ENCODE results near the gene VIPR2.

Gene VIPR2

GRCh38 chr7:159119026-159119741 is 25.5 kb downstream of the VIPR2 start:
- DNase-seq (ENCODE audit: low read depth), result no peak

DNA sequence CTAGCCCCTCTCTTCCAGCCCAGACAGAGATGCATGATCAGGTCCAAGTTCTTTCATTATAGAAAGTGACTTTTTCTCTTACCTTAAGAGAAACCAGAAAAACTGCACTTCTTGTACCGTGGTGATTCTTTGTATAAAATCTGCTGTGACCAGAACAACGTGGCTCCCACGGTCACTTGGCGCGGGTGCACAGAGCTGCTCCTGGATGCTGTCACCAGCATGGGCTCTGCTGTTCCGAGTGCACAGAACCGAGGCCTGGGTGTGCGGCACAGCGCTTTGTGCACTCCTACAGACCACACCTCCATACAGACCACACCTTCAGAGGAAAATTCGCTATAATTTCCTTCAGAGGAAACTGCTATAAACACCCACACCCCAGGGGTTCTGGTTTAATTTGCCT is 26.0 kb downstream of the VIPR2 start:
- no peak for DNase-seq (ENCODE audit: low read depth)

GRCh38 chr7:159118197-159118595 is 26.5 kb downstream of the VIPR2 start:
- no peak for DNase-seq (ENCODE audit: low read depth)

DNA sequence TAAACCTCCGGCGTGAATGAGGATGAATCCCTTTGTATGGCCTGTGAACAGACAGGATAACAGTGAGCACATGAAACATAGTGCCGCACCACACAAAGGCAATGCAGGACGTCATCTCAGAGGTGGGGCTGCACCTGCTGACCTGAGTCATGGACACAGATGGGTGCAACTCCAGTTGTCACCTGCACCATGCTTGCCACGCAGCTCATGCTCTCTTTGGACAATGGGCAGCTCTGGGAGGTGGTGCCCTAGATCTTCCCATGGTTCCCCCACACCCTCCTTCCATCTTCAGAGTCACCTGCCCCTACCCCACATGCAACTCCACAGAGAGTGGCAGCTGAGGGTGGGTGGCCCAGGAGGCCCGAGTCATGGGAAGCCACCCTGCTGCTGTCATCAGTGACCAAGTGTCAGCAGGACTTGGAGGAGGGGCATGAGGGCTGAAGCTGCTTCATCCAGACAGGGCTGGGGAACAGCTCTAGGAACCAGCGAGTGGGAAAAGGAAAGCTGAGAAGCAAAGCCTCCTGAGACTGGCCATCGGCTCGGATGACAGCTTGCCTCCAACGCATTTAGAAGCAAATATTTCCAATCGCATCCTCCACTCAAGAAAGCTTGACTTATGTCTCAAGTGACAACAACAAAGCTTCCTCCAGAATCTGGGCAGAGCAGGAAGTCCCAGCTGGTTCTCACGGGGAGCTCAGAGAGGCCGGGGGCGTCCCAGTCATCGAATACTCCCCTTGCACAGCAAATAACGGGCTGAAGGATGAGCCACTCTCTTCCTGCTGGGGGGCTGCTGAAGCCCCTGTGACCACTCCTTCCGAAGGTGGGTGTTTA is 27.1 kb downstream of the VIPR2 start:
- no peak for DNase-seq (ENCODE audit: low read depth)

- DNase-seq (ENCODE audit: low read depth), result no peak
Observed at GRCh38 chr7:159116581-159117339, 27.9 kb downstream of the VIPR2 start.

GRCh38 chr7:159115601-159116501 is 28.8 kb downstream of the VIPR2 start:
- DNase-seq (ENCODE audit: low read depth), result no peak

DNA sequence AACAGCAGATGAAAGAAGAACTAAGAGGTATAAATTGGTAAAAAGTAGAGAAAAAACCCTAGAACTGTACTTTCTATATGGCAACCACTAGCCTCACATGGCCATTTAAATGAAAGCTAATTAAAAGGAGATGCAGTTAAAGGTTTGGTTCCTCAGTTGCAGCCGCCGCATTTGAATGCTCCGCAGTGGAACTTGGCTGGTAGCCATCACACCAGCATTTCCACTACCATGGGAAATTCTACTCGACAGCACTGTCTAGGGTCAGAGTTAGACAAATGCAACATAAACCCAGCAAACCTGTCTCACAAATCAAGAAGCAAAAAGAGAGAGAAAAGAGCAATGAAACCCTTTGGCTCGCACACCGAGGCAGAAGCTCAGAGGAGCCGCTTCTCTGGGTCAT is 29.7 kb downstream of the VIPR2 start:
- no peak for DNase-seq (ENCODE audit: low read depth)

- DNase-seq (ENCODE audit: low read depth), result no peak
Observed at GRCh38 chr7:159114096-159114495, 30.6 kb downstream of the VIPR2 start.

GRCh38 chr7:159113056-159113455 is 31.6 kb downstream of the VIPR2 start:
- DNase-seq (ENCODE audit: low read depth), result no peak

- DNase-seq (ENCODE audit: low read depth), result no peak
Observed at GRCh38 chr7:159112136-159113011, 32.3 kb downstream of the VIPR2 start.

DNA sequence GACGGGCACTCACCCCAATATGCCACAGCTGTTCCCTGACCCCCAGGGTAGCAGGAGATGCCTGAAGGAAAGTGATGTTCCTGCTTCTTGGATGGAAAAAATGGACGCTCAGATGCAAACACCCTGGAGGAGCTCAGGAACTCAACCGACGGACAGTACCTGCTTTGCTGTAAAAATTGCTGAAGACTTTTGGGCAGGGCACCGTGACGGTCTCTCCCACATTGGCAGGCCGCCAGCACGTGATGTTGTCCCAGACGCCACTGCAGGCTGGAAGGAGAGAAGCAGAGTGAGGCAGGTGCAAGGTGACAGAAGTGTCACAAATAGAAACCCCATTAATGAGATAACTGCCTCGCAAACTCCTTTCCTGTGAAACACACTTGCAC is 35.0 kb downstream of the VIPR2 start:
- DNase-seq (ENCODE audit: low read depth), result no peak

DNA sequence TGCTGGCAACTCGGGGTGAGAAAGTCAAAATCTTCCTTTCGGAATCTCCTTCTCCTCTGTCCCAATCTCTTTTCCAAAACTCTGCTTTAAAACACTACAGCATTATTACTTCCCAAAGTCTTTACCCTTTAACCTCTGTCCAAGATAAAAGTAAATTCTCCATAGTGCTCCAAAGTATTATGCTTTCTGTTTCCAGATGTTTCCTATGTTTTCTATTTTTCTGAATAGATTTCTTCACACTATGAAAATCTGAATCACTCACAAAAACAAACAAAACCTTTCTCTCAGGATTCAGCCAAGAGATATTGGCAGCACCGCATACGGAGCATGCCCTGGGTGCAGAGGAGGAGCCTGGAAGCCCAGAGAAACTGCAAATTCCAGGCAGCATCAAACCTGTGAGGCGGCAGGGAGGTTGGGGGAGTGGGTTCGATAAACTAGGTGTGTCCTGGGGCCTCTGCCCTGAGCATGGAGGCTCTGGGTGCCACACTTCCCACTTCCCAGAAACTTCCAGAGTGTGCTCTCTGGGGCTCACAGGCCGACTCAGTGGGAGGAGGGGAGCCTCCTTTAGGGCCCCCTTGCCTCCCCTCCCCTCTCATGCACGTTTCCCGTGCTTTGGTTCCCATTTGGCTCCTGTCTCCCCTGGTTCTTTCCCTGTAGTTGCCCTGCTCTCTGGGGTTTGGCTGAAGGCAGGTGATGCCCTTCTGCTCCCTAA is 35.6 kb downstream of the VIPR2 start:
- DNase-seq (ENCODE audit: low read depth), result no peak

GRCh38 chr7:159108491-159108890 is 36.2 kb downstream of the VIPR2 start:
- DNase-seq (ENCODE audit: low read depth), result no peak

- no peak for DNase-seq (ENCODE audit: low read depth)
Observed at GRCh38 chr7:159107161-159107892, 37.3 kb downstream of the VIPR2 start.

DNA sequence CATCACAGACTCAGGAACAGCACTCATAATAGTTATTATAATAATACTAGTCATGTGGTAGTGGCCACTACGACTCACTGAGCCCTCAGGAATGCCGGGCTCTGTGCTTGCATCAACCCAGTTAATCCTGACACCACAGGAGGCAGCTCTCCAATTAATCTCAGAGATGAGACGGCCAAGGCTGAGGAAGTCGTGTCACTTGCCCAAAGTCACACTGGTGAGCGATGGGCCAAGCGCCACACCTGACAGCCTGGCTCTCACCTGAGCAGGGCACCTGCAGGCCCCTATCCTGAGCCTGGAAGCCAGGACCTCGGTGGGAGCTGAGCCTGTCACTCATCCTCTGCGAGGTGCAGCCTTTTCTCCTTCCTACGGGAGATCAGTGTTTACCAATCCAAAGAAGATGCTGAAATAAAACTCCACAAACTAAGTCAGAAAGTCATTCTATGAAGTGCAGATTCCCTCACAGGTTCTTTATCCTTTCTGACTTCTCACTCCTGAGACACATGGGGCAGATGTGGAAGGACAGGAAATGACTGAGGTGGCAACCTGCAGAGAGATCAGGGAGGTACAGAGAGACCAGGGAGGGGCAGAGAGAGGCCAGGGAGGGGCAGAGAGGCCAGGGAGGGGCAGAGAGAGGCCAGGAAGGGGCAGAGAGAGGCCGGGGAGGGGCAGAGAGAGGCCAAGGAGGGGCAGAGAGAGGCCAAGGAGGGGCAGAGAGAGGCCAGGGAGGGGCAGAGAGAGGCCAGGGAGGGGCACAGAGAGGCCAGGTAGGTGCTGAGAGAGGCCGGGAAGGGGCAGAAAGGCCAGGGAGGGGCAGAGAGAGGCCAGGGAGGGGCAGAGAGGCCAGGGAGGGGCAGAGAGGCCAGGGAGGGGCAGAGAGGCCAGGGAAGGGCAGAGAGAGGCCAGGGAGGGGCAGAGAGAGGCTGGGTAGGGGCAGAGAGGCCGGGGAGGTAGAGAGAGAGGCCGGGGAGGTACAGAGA is 38.5 kb downstream of the VIPR2 start:
- no peak for DNase-seq (ENCODE audit: low read depth)

- DNase-seq (ENCODE audit: low read depth), result no peak
Observed at GRCh38 chr7:159105066-159105780, 39.4 kb downstream of the VIPR2 start.

DNA sequence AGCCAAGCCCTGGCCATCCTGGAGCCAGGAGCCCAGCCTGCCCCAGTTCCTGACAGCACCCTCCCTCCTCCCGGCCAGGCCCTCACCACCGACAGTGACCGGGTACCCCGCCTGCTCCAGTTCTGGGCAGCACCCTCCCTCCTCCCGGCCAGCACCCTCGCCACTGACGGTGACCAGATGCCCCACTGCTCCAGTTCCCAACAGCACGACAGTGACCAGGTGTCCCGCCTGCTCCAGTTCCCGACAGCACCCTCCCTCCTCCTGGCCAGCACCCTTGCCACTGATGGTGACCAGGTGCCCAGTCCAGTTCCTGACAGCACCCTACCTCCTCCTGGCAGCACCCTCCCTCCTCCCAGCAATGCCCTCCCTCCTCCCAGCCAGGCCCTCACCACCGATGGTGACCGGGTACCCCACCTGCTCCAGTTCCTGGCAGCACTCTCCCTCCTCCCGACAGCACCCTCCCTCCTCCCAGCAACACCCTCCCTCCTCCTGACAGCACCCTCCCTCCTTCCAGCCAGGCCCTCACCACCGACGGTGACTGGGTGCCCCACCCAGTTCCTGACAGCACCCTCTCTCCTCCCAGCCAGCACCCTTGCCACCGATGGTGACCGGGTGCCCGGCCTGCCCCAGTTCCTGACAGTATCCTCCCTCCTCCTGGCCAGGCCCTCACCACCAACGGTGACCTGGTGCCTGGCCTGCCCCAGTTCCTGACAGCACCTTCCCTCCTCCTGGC is 40.3 kb downstream of the VIPR2 start:
- DNase-seq (ENCODE audit: low read depth), result no peak
